GM18526 (cell line): Measurements from ENCODE around the gene FUT7.

Experiments used
- POLR2A ChIP-seq: IDR thresholded peaks from 3 replicates; pipeline ENCODE4 v1.6.1; 2011; ENCODE audit not compliant: insufficient read length; ENCODE audit errors: extremely low read depth

FUT7 gene

DNA sequence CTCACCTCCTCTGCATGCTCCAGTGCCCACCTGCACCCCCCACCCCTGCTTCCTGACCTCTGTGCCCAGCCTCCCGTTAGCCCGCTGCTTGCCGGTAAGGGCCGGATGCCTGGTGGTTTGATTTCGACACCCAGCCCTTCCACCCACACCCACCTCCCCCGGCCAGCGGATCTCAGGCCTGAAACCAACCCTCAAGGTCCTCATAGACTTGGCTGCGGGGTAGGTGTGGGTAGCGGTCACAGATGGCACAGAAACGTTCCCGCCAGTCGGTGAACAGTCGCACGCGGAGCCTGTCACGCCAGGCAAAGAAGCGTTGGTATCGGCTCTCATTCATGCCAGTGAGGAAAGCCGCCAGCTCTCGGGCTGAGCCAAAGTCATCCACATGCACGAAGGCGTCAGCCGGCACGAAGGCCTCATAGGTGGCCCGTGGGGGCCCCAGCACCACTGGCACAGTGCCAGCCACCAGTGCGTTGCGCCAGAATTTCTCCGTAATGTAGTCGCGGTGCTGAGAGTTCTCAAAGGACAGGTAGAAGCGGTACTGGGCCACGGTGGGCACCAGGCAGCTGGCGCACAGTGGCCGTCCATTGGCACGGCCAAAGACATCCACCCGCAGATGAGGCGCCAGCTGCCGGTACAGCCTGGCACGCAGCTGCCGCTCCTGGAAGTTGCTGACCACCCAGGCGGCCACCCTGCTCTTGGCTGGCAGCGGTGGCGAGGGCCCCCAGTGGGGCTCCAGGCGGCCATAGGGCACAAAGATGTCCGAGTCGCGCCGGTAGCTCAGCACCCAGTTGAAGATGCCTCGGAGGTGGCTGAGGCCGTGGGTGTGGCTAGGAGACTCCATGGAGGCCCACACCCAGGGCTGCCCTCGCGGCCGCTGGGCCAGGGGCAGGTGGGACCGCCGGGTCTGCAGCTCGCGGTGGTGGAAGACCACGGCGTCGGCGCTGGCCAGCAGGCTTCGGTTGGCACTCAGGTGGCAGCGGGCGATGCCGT, 1.1 kb downstream of the FUT7 start:
- no peak for TF ChIP-seq POLR2A

DNA sequence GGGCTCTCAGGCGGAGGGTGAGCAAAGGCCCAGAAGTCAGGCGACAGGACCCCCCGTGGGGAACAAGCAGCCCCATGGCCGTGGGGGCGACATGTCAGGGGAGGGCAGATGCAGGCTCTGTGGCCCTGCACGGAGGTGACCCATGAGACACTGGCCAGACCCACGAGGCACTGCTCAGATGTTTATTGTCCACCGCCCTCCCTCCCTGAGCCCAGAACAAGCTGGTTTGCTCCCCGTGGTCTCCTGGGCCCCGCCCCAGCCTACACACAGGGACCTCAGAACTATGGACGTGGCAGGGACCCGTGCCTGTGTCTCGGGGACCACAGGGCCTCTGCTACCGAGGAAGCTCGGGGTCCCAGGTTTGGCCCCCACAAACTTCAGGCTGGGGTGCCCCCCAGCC, 1.9 kb downstream of the FUT7 start:
- TF ChIP-seq POLR2A = no peak

DNA sequence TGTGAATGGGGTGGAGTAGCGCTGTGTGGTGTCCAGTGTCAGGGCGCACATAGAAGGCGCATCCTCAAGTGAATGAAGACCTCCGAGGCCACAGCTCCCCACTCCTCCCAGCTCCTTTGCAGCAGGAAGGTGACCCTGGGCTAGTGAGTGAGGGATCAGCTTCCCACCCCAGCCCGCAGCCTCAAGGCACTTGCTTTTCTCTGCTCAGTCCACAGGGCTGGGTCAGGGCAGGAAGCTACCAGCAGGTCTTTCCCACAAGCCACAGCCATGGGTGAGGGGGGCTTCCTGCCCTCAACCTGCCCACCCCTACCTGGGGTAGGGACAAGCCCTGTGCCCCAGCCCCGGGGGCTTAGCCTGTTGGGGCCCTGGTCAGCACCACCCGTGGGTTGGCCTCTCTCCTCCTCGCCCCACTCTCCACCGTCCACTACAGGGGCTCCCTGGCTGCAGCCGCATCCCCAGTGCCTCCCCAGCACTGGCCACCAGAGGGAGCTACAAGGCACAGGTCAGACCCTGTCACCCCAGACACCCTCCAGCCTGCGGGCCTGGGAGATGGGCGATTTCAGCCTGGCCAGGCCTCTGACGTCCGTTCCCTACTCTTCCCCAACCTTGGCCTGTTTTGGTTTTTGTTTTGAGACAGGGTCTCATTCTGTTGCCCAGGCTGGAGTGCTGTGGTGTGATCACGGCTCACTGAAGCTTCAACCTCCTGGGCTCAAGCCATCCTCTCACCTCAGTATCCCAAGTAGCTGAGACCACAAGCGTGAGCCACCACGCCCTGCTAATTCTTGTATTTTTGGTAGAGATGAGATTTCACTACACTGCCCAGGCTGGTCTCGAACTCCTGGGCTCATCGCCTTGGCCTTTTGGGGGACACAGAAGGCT, 2.6 kb downstream of the FUT7 start:
- no peak for TF ChIP-seq POLR2A

DNA sequence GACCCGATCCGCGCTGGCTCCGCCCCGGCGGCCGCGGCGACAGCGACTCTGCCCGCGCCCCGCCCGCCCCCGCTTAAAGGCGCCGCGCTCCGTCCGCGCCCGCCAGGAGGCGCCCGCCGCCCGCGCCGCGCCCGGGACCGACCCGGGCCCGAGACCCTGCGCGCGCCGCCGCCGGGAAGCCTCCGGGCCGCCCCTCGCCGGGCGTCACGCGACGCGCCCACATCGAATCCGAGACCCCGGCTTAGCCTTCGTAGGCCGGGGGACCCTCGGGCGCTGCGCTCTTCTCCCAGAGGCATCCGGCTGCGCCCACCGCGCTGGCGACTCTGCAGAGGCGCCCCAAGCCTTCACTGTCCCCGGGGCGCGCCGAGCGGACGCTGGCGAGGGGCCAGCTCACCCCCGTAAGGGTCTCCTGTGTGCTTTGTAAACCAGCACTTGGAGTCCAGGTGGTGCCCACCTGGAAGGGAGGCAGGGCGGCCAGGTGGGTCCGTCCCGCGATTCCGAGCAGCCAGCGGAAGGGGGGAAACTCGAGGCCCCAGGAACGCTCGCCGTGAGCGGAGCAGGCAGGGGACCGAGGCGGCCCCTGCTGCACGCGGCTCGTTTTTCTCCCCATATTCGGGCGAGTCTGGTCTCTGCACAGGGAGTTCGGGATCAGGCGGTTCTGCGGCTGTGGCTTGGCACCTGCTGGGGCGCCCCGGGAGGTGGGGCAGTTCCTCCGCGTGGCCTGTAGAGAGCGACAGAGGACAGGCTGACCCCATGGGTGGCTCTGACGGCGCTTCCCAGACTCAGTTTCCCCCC, 3.4 kb downstream of the FUT7 start:
- no peak for TF ChIP-seq POLR2A

DNA sequence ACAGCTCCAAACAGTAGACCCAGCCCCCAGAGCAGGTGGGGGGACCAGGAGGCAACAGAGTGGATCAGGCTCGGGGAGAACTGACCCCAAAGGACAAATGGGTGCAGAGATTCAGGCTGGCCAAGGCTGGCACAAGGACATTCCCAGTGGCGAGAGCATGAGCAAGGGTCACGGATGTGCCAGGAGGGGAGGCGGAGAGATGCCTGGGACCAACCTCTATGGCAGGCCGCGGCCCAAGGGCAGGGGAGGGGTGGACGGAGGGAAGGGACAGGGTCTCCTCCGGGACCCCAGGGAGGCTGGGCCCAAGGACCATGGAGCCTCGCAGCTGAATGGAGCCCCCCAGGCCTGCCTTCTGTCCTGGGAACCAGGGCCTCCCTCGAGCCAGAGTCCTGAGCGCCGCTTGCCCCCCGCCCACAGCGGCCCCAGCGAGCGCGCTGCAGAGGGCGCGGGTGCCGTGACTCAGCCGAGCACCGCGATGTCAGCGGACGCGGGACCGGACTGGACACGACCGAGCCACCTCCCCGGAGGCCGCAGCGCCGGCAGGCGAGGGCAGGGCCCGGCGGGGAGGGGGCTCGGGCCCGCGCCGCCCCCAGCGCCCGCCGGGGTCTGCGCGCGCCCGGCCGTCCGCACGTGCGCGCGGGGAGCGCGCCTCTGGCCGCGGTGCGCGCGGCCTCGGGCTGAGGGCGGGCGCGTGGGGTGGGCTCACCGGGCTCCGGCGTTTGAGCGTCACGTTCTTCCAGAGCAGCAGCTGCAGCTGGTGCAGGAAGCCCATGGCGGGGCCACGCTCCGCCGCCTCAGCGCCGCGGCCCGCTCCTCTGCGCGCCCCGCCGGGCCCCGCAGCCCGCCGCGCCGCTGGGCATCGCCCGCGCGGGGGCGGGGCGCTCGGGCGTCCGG, 4.3 kb downstream of the FUT7 start, which contains the start of gene ABCA2:
ABCA2 (minus strand) TSS at position 869 of the 894 bp plus-strand sequence; CDS start at position 772, 97 bp downstream.
- TF ChIP-seq POLR2A = no peak

DNA sequence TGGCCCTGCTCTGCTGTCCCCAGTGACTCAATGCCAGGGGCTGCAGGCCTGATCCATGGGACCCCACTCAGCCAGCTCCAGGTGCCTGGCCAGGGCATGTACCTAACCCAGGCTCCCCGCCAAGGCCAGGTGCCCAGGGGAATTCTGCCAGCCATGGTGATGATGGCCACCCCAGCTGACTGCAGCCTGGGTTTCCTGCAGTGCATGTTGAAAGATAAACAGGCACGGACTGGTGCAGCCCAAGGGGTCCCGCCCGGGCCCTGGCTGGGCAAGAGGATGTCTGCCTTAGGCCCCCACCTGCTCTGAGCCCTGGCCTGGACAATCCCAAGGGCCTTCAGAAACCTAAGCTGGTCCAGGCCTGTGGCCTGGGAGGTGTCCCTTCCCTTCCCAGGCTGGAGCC, 5.1 kb downstream of the FUT7 start:
- no peak for TF ChIP-seq POLR2A

DNA sequence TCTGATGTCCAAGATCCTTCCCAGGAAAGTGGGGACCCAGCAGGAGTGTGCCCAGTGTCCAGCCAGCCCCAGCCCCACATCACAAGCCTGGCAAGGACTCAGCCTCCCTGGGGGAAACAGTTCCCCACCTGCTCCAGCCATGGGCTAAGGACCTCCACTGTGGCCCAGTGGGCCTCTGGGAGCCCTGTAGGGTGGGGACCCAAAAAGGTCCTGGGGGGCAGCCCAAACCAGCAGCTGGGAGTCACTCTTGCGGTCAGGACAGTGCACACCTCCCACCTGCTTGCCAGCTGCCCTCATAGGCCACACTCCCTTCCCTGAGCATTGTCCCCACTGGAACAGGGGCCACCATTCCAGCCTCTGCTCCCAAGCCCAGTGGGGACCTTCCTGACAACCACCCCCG, 5.5 kb downstream of the FUT7 start:
- TF ChIP-seq POLR2A = no peak

DNA sequence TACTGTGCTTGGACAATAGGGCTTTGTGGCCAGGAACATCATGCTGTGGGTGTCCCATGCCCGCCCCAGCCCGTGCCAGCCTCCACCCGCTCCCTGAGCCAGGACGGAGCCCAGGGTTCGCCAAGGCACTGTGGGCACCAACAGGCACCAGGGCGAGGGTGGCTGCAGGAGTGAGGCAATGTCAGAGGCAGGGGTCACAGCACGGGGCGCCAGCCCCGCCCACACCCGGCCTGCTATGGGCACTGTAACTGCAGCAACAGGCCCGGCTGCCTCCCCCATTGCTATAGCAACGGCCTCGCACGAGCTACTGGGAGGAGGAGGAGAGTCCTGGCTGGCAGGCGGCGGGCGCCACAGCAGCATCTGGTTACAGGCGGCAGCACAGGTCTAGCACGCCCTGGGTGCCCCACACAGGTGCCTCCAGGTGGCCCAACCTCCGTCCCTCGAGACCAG, 6.3 kb downstream of the FUT7 start:
- TF ChIP-seq POLR2A = no peak

DNA sequence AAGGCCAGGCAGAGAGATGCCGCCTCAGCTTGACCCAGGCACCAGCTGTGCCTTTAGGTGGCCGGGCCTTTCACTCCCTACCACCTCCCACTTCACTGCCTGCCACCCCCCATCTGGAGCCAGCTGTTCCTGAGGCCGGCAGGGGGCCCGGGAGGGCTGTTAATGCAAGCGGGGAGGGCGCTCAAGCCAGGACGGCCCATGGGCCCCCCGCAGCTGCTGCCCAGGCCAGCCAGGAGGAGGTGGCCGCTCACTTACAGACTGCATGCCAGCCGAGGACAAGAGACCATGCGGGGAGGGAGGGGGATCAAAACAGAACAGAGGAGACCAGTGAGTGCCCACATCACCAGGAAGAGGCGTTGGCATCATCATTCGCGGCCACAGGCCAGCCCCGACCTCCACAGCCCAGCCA, 8.3 kb downstream of the FUT7 start:
- TF ChIP-seq POLR2A = no peak

DNA sequence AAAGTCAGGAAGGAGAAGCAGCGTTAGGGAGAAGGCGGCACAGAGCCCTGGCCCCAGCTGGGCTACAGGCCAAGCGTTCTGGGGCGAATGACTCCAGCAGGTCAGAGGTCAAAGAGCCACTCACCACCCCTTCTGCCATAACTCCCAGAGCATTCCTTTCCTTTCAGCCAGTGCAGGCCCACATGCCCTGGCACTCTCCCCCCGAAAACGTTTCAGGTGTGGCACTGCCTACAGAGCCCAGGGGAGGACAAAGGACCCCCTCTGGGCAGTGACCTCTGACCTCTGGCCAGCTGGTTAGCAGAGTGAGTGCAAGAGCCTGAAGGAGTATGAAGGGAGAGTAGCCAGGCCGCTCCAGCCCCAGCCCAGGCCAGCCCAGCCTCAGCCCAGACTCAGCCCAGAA, 8.7 kb downstream of the FUT7 start:
- TF ChIP-seq POLR2A = no peak

DNA sequence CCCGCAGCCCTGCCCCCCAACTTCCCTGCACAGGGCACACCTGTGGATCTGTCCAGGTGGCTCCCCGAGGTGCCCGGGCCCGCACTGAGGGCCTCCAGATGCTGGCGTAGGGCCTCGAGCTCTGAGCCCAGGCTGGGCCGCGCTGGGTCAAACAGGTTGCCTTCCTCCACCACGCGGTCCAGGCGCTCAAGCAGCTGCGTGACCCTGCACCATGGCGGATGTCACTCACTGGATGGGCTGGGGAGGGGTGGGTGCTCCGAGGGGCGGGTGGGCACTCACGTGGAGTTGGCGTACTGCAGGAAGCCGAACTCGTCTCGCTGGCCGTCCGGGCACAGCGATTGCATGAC, 9.3 kb downstream of the FUT7 start:
- TF ChIP-seq POLR2A = no peak

DNA sequence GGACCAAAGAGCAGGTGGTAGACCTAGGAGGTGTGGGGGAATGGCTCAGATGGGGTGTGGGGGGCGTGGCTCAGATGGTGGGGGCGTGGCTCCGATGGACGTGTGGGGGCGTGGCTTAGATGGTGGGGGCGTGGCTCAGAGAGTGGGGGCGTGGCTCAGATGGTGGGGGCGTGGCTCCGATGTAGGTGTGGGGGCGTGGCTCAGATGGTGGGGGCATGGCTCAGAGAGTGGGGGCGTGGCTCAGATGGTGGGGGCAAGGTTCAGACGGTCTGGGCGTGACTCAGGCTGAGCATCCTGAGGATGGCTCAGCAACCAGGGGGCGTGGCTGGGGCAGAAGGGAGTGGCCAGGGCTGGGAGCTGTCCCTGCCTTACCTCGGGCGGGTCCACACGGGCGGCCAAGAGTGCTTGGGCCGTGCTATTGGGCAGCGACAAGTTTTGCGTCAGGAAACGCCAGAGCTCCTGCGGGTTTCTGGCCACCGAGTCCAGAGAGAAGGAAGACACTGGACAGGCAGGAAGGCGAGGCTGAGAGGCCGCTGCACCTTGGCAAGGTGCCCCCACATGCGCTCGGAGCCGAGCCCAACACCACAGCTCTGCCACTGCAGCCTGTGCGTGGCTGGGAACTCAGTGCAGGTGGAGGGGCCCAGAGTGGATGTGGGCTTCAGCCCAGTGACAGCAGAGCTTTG, 9.8 kb downstream of the FUT7 start:
- no peak for TF ChIP-seq POLR2A

DNA sequence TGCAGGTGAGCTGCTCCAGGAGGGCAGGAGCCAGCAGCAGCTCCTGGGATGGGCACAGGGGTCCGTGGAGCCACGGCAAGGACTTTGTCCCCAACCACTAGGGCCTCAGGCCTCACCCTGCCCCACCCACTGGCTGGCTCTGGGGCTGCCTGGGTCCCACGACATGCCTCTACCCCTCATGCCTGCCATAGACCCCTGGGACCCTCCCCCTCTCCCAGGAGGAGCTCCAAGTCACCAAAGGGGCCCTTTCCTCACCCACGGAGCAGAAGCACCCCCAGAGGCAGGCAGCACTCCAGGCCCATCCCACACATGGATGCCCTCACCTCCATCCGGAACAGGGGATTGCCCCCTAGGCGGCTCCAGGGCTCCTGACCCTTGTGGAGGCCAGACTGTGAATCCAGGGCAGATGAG, 10.3 kb downstream of the FUT7 start:
- no peak for TF ChIP-seq POLR2A
